Endothelial cell of umbilical vein (primary cell): ENCODE data around the gene NRROS.
"Not testable (repeated sequence)": the region's sequence is repeated elsewhere in the genome, so short reads cannot be mapped to it uniquely, and the experiment has no call there.

Experiments
- MAX ChIP-seq: IDR thresholded peaks from 2 replicates; pipeline ENCODE4 v1.6.1; 2011; ENCODE audit not compliant: insufficient read depth, insufficient read length
- POLR2A ChIP-seq: IDR thresholded peaks from 2 replicates; pipeline ENCODE4 v1.6.1; 2012; ENCODE audit warnings: low read depth, mild to moderate bottlenecking, control low read depth, low read length
- POLR2AphosphoS5 ChIP-seq: IDR thresholded peaks from 2 replicates; pipeline ENCODE4 v1.6.1; 2012; ENCODE audit warnings: low read depth, mild to moderate bottlenecking, control low read depth, low read length, moderate library complexity; ENCODE audit not compliant: insufficient read depth
- TF ChIP-seq, protein P1 (sequence below), 2 donors: IDR thresholded peaks; 1 replicate in 1 of 2; 2 replicates in 1 of 2; pipeline ENCODE4 v1.5.1; 2011; ENCODE audit warnings: low read length in 2 of 2, mild to moderate bottlenecking in 2 of 2, moderate library complexity in 2 of 2, control low read depth in 1 of 2, inconsistent platforms in 1 of 2, low read depth in 1 of 2; ENCODE audit not compliant: insufficient read depth in 1 of 2; ENCODE audit errors: extremely low read depth in 1 of 2

DNA sequence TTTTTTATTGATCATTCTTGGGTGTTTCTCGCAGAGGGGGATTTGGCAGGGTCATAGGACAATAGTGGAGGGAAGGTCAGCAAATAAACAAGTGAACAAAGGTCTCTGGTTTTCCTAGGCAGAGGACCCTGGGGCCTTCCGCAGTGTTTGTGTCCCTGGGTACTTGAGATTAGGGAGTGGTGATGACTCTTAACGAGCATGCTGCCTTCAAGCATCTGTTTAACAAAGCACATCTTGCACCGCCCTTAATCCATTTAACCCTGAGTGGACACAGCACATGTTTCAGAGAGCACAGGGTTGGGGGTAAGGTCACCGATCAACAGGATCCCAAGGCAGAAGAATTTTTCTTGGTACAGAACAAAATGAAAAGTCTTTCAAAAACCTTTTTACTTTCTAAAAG lies 19.9 kb upstream of the NRROS start:
- TF ChIP-seq MAX, POLR2AphosphoS5, POLR2A: not testable (repeated sequence)
- TF ChIP-seq, protein P1, sequence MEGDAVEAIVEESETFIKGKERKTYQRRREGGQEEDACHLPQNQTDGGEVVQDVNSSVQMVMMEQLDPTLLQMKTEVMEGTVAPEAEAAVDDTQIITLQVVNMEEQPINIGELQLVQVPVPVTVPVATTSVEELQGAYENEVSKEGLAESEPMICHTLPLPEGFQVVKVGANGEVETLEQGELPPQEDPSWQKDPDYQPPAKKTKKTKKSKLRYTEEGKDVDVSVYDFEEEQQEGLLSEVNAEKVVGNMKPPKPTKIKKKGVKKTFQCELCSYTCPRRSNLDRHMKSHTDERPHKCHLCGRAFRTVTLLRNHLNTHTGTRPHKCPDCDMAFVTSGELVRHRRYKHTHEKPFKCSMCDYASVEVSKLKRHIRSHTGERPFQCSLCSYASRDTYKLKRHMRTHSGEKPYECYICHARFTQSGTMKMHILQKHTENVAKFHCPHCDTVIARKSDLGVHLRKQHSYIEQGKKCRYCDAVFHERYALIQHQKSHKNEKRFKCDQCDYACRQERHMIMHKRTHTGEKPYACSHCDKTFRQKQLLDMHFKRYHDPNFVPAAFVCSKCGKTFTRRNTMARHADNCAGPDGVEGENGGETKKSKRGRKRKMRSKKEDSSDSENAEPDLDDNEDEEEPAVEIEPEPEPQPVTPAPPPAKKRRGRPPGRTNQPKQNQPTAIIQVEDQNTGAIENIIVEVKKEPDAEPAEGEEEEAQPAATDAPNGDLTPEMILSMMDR (IDR thresholded peaks at IDR 0.05; ENCODE audit: extremely low read depth in 1 of 2, insufficient read depth in 1 of 2, low read depth in 1 of 2, low read length in 2 of 2), result not testable (repeated sequence)
